Stimulated activated CD4-positive, alpha-beta T cell treated with anti-CD3 and anti-CD28 coated beads, Interleukin-2, amount 100 ng/mL, for 4 hours (primary cell): ENCODE data around the gene UGT1A3.
"Not testable (repeated sequence)": the region's sequence is repeated elsewhere in the genome, so short reads cannot be mapped to it uniquely, and the experiment has no call there.

Source experiments
- DNase-seq: peaks from one replicate; pipeline ENCODE4 v3.0.0-alpha.2; 2020; ENCODE audit warnings: low read depth

Gene UGT1A3

GRCh38 chr2:233728723-233729301 is at the start of gene UGT1A3:
Gene UGT1A3 (plus strand): TSS chr2:233729042. CDS start chr2:233729127, 85 bp downstream.
- DNase-seq: no peak

GRCh38 chr2:233679196-233679595 is 49.6 kb upstream of the UGT1A3 start:
- DNase-seq: no peak

- no peak for DNase-seq
Observed at GRCh38 chr2:233680361-233681045, 48.3 kb upstream of the UGT1A3 start.

GRCh38 chr2:233681521-233682099 is 47.2 kb upstream of the UGT1A3 start, which contains the start of gene UGT1A7:
Gene UGT1A7 (plus strand): TSS chr2:233681901. CDS start chr2:233681938, 37 bp downstream.
- no peak for DNase-seq

- DNase-seq: no peak
Observed at GRCh38 chr2:233684640-233685039, 44.2 kb upstream of the UGT1A3 start.

GRCh38 chr2:233686928-233687327 is 41.9 kb upstream of the UGT1A3 start:
- DNase-seq: no peak

- DNase-seq: no peak
Observed at GRCh38 chr2:233688341-233688740, 40.5 kb upstream of the UGT1A3 start.

GRCh38 chr2:233689031-233689430 is 39.8 kb upstream of the UGT1A3 start:
- no peak for DNase-seq

- DNase-seq: no peak
Observed at GRCh38 chr2:233689501-233689900, 39.3 kb upstream of the UGT1A3 start.

GRCh38 chr2:233690444-233690843 is 38.4 kb upstream of the UGT1A3 start:
- DNase-seq: no peak

- no peak for DNase-seq
Observed at GRCh38 chr2:233691443-233692433, 37.1 kb upstream of the UGT1A3 start.

GRCh38 chr2:233692648-233693047 is 36.2 kb upstream of the UGT1A3 start, which contains the start of gene UGT1A6:
Gene UGT1A6 (plus strand): TSS chr2:233692890. CDS start chr2:233693005, 115 bp downstream.
- DNase-seq: no peak

GRCh38 chr2:233693963-233694362 is 34.9 kb upstream of the UGT1A3 start:
- no peak for DNase-seq

- DNase-seq: no peak
Observed at GRCh38 chr2:233698740-233699139, 30.1 kb upstream of the UGT1A3 start.

- no peak for DNase-seq
Observed at GRCh38 chr2:233699424-233700027, 29.3 kb upstream of the UGT1A3 start.

- no peak for DNase-seq
Observed at GRCh38 chr2:233700028-233700635, 28.7 kb upstream of the UGT1A3 start.

- not testable (repeated sequence) for DNase-seq
Observed at GRCh38 chr2:233700842-233701241, 28.0 kb upstream of the UGT1A3 start.

- no peak for DNase-seq
Observed at GRCh38 chr2:233702238-233702637, 26.6 kb upstream of the UGT1A3 start.

- DNase-seq: no peak
Observed at GRCh38 chr2:233705911-233706506, 22.8 kb upstream of the UGT1A3 start.

- DNase-seq: no peak
Observed at GRCh38 chr2:233706720-233707119, 22.1 kb upstream of the UGT1A3 start.
